ENCODE measurements around the gene PSMG3. TPM values are rescaled to one million over a fixed set of nuclear protein-coding genes. Genes with fewer than 3 reads are reported as not detected.

PSMG3 gene
- total RNA-seq, 4 donors from 2014 or later, result 36.3 to 42.3 (median 39.5) TPM

- Histone ChIP-seq H3K27ac (peak overlapping the region in 1 of 4 donors; percentile 71), H3K9me3 (no peaks in the 10 kb centered on the region), H3K4me1 (peaks cover 0 to 18% (median 0%) of the 10 kb centered on the region in 4 donors), H3K36me3 (no peaks in the 10 kb centered on the region), H3K27me3 (peaks cover 0 to 24% of the 10 kb centered on the region in 2 donors), H3K4me3 (no peak overlapping the region)
- TF ChIP-seq, protein P1, sequence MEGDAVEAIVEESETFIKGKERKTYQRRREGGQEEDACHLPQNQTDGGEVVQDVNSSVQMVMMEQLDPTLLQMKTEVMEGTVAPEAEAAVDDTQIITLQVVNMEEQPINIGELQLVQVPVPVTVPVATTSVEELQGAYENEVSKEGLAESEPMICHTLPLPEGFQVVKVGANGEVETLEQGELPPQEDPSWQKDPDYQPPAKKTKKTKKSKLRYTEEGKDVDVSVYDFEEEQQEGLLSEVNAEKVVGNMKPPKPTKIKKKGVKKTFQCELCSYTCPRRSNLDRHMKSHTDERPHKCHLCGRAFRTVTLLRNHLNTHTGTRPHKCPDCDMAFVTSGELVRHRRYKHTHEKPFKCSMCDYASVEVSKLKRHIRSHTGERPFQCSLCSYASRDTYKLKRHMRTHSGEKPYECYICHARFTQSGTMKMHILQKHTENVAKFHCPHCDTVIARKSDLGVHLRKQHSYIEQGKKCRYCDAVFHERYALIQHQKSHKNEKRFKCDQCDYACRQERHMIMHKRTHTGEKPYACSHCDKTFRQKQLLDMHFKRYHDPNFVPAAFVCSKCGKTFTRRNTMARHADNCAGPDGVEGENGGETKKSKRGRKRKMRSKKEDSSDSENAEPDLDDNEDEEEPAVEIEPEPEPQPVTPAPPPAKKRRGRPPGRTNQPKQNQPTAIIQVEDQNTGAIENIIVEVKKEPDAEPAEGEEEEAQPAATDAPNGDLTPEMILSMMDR (IDR thresholded peaks at IDR 0.05), result no peak
- TF ChIP-seq EP300 (IDR thresholded peaks at IDR 0.05) (no peak), POLR2A (IDR thresholded peaks at IDR 0.05) (no peak)
- WGBS, 2 donors, result 33 to 59% methylated on average over 17 to 31 of the region's 35 CpGs
- no peak for DNase-seq (ENCODE audit: low spot score in 2 of 2)
These were observed 14.6 kb downstream of the PSMG3 start for GRCh38 chr7:1555046-1555812.

DNA sequence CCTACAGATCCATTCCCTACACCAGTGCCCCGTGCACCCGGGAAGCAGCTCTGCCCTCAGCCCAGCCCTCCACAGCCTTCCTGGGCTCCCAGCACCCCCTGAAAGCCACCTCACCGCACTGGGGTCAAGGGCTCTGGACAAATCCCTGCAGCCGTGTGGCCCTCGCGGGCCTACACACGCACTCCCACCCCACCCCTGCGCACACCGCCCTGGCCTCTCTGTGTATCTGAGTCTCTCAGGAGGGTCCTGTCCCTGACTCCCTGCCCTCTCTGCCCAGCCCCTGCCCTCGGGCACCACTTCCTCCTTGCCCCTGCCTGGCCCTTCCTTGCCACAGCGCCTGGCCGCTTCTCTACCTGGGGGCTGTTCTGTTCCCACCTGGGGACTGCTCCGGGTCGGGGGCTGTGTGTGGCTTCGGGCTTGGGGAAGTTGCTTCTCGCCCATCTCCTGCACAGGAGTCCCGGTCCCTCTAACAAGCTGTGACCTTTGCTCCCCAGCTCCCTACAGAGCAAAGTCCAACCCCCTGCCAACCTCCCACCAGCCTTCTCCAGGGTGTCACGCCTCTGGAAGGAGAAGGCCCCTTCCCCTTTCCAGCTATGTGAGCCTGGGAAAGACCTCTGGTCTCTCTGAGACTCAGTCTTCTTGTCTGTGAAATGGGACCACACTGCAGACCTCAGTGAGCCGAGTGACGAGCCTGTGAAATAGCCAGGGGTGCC lies 15.3 kb downstream of the PSMG3 start:
- Histone ChIP-seq H3K4me1 (peaks cover 0 to 18% (median 0%) of the 10 kb centered on the region in 4 donors), H3K27ac (peak overlapping the region in 1 of 4 donors; percentile 59), H3K36me3 (no peaks in the 10 kb centered on the region), H3K9me3 (no peaks in the 10 kb centered on the region), H3K4me3 (no peak overlapping the region), H3K27me3 (peaks cover 0 to 24% of the 10 kb centered on the region in 2 donors)
- DNase-seq (ENCODE audit: low spot score in 2 of 2), result no peak
- TF ChIP-seq POLR2A (IDR thresholded peaks at IDR 0.05), result no peak
- TF ChIP-seq, protein P1 (IDR thresholded peaks at IDR 0.05), result no peak
- no peak for TF ChIP-seq EP300 (IDR thresholded peaks at IDR 0.05)
- WGBS, 2 donors, result 68 to 69% methylated on average over 18 to 20 of the region's 20 CpGs

- TF ChIP-seq POLR2A (IDR thresholded peaks at IDR 0.05) (no peak), EP300 (IDR thresholded peaks at IDR 0.05) (no peak)
- TF ChIP-seq, protein P1 (IDR thresholded peaks at IDR 0.05), result no peak
These were observed 16.2 kb downstream of the PSMG3 start for GRCh38 chr7:1553512-1554210.

GRCh38 chr7:1552200-1552599 lies 17.6 kb downstream of the PSMG3 start:
- peaks cover 0 to 13% (median 0%) of the 10 kb centered on the region in 4 donors for H3K4me1 ChIP-seq
- H3K27me3 ChIP-seq, result peaks cover 0 to 9% of the 10 kb centered on the region in 2 donors
- H3K9me3 ChIP-seq, result no peaks in the 10 kb centered on the region
- H3K4me3 ChIP-seq, result no peak overlapping the region
- TF ChIP-seq, protein P1 (IDR thresholded peaks at IDR 0.05), result no peak
- TF ChIP-seq POLR2A (IDR thresholded peaks at IDR 0.05) (no peak), EP300 (IDR thresholded peaks at IDR 0.05) (no peak)
- DNase-seq (ENCODE audit: low spot score in 2 of 2), result no peak
- peaks cover 0 to 6% (median 0%) of the 10 kb centered on the region in 3 donors for H3K36me3 ChIP-seq
- H3K27ac ChIP-seq, result no peak overlapping the region
- 73 to 76% methylated on average over 7 of the region's 7 CpGs for WGBS, 2 donors

More at GRCh38 chr7:1553512-1554210, 16.2 kb downstream of the PSMG3 start:
- no peak for DNase-seq (ENCODE audit: low spot score in 2 of 2)
- Histone ChIP-seq H3K4me1 (peaks cover 0 to 18% (median 0%) of the 10 kb centered on the region in 4 donors), H3K27me3 (peaks cover 0 to 18% of the 10 kb centered on the region in 2 donors), H3K36me3 (no peaks in the 10 kb centered on the region), H3K27ac (no peak overlapping the region), H3K4me3 (no peak overlapping the region), H3K9me3 (no peaks in the 10 kb centered on the region)
- WGBS, 2 donors, result 85 to 86% methylated on average over 26 to 28 of the region's 28 CpGs
